Uterus (tissue), 2 donors: Measurements from ENCODE around the gene TPPP.
"Not testable (repeated sequence)": the region's sequence is repeated elsewhere in the genome, so short reads cannot be mapped to it uniquely, and the experiment has no call there.

Experiments
- POLR2A ChIP-seq, 2 donors: fragments of 450-650 bp; IDR thresholded peaks; one replicate each; pipeline ENCODE4 v1.6.1; 2016; ENCODE audit warnings: antibody characterized with exemption in 2 of 2, mild to moderate bottlenecking in 1 of 2, moderate library complexity in 1 of 2
- TF ChIP-seq, protein P1 (sequence below), 4 experiments: fragments of 200-600 bp in 2 of 4; fragments of 450-650 bp in 2 of 4; sonication (generic) in 2 of 4; IDR thresholded peaks; one replicate each; pipeline ENCODE4 v1.5.1; 2016 to 2019; ENCODE audit warnings: antibody characterized with exemption in 4 of 4, mild to moderate bottlenecking in 2 of 4, moderate library complexity in 1 of 4

DNA sequence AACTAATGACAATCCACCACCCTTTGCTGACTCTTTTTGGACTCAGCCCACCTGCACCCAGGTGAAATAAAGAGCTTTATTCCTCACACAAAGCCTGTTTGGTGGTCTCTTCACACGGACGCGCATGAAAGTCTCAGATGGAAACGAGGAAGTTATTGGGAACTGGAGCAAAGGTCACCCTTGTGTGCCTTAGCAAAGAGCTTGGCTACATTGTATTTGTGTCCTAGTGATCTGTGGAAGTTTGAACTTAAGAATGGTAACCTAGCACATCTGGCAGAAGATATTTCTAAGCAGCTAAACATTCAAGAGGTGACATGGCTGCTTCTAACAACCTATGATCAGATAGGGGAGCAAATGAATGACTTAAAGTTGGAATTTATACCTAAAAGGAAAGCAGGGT, 15.2 kb upstream of the TPPP start:
- TF ChIP-seq, protein P1, sequence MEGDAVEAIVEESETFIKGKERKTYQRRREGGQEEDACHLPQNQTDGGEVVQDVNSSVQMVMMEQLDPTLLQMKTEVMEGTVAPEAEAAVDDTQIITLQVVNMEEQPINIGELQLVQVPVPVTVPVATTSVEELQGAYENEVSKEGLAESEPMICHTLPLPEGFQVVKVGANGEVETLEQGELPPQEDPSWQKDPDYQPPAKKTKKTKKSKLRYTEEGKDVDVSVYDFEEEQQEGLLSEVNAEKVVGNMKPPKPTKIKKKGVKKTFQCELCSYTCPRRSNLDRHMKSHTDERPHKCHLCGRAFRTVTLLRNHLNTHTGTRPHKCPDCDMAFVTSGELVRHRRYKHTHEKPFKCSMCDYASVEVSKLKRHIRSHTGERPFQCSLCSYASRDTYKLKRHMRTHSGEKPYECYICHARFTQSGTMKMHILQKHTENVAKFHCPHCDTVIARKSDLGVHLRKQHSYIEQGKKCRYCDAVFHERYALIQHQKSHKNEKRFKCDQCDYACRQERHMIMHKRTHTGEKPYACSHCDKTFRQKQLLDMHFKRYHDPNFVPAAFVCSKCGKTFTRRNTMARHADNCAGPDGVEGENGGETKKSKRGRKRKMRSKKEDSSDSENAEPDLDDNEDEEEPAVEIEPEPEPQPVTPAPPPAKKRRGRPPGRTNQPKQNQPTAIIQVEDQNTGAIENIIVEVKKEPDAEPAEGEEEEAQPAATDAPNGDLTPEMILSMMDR (IDR thresholded peaks at IDR 0.05): not testable (repeated sequence)
- TF ChIP-seq POLR2A (IDR thresholded peaks at IDR 0.05): not testable (repeated sequence)
